ENCODE measurements around the gene PIGM. TPM values are rescaled to one million over a fixed set of nuclear protein-coding genes. Genes with fewer than 3 reads are reported as not detected.

Gene PIGM
- total RNA-seq, 1 donor from 2014 or later = 5.4 TPM

DNA sequence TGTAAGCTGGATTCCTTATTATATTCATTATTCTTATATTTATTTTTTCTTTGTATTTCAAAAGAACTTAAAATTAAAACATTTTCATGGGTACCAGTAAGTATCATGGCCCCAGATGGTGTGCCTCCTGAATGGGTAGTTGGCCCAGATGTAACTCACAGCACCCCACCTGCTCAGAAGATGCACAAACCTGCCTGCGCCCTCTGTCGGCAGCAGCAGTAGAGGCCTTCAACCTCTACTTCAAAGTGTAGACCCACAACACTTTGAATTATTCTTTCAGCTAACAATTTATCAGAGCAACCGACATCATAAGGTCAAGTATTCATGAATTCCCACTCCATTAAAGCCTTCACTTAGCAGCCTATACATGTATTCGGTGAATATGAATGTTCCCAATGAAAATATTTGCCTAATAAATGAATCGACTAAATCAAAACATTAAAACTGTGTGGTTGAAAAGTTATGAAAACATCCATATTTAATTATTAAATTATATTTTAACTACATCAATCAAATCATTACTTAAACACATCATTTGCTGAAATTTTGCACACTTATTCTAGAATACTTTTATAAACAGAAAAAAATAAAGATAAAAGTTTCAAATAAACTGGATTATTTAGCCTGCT is 25.4 kb downstream of the PIGM start:
- intact Hi-C loops (cut with micrococcal nuclease) = loop anchor here (1.0 to 2.0 kb wide), 4 partner anchors 26 to 846 kb away; partner anchors contain the start of gene DUSP23
- Mint-ChIP-seq H3K27ac (no peak overlapping the region), H3K36me3 (ENCODE audit: low read depth) (no peaks in the 10 kb centered on the region), H3K27me3 (ENCODE audit: insufficient read depth) (peaks cover 18% of the 10 kb centered on the region), H3K4me1 (ENCODE audit: low read depth) (no peaks in the 10 kb centered on the region), H3K9me3 (no peaks in the 10 kb centered on the region), H3K4me3 (no peak overlapping the region)
- DNase-seq (ENCODE audit: low spot score) = peak; percentile 55

GRCh38 chr1:160005070-160005469 is 26.7 kb downstream of the PIGM start:
- H3K4me1 Mint-ChIP-seq (ENCODE audit: low read depth) = no peaks in the 10 kb centered on the region
- intact Hi-C loops (cut with micrococcal nuclease) = no loop called here
- DNase-seq (ENCODE audit: low spot score) = no peak
- H3K27ac Mint-ChIP-seq = no peak overlapping the region
- no peaks in the 10 kb centered on the region for H3K36me3 Mint-ChIP-seq (ENCODE audit: low read depth)
- peaks cover 21% of the 10 kb centered on the region for H3K27me3 Mint-ChIP-seq (ENCODE audit: insufficient read depth)
- no peaks in the 10 kb centered on the region for H3K9me3 Mint-ChIP-seq
- H3K4me3 Mint-ChIP-seq = no peak overlapping the region

- intact Hi-C loops (cut with micrococcal nuclease) = no loop called here
- Mint-ChIP-seq H3K27me3 (ENCODE audit: insufficient read depth) (peaks cover 17% of the 10 kb centered on the region), H3K36me3 (ENCODE audit: low read depth) (no peaks in the 10 kb centered on the region), H3K9me3 (no peaks in the 10 kb centered on the region), H3K4me3 (no peak overlapping the region), H3K4me1 (ENCODE audit: low read depth) (no peaks in the 10 kb centered on the region), H3K27ac (no peak overlapping the region)
- DNase-seq (ENCODE audit: low spot score) = no peak
Measured at GRCh38 chr1:160004425-160004824, 27.4 kb downstream of the PIGM start.

DNA sequence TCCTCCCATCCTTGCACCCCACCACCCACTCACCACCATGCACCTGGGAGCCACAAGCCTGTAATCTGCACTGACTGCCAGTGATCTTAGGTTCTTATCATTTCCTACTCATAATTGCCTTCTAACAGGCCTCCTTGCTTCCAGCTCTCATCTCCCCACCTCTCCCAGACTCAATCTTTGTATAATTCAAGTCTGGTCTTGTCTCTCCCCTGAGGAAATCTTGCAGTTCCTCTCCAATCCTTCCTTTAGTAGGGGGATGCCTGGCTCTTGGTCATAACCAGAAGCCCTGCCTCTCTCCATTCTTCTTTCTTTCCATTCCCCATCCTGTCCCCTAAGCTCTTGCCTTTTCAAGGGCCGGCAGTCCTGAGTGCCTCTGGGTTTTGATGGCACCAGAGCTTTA is 27.8 kb downstream of the PIGM start:
- DNase-seq (ENCODE audit: low spot score) = no peak
- intact Hi-C loops (cut with micrococcal nuclease) = no loop called here
- Mint-ChIP-seq H3K36me3 (ENCODE audit: low read depth) (no peaks in the 10 kb centered on the region), H3K4me1 (ENCODE audit: low read depth) (no peaks in the 10 kb centered on the region), H3K9me3 (no peaks in the 10 kb centered on the region), H3K4me3 (no peak overlapping the region), H3K27ac (peak overlapping the region; percentile 32), H3K27me3 (ENCODE audit: insufficient read depth) (peaks cover 21% of the 10 kb centered on the region)

GRCh38 chr1:160001440-160001839 is 30.4 kb downstream of the PIGM start:
- no peak overlapping the region for H3K4me3 Mint-ChIP-seq
- DNase-seq (ENCODE audit: low spot score) = no peak
- H3K27me3 Mint-ChIP-seq (ENCODE audit: insufficient read depth) = peaks cover 29% of the 10 kb centered on the region
- no peaks in the 10 kb centered on the region for H3K9me3 Mint-ChIP-seq
- intact Hi-C loops (cut with micrococcal nuclease) = no loop called here
- H3K4me1 Mint-ChIP-seq (ENCODE audit: low read depth) = no peaks in the 10 kb centered on the region
- no peaks in the 10 kb centered on the region for H3K36me3 Mint-ChIP-seq (ENCODE audit: low read depth)
- no peak overlapping the region for H3K27ac Mint-ChIP-seq

GRCh38 chr1:159999204-159999603 is 32.6 kb downstream of the PIGM start:
- Mint-ChIP-seq H3K4me3 (no peak overlapping the region), H3K27me3 (ENCODE audit: insufficient read depth) (peaks cover 49% of the 10 kb centered on the region), H3K9me3 (no peaks in the 10 kb centered on the region), H3K4me1 (ENCODE audit: low read depth) (no peaks in the 10 kb centered on the region), H3K36me3 (ENCODE audit: low read depth) (no peaks in the 10 kb centered on the region), H3K27ac (no peak overlapping the region)
- DNase-seq (ENCODE audit: low spot score) = no peak
- intact Hi-C loops (cut with micrococcal nuclease) = no loop called here

GRCh38 chr1:159996653-159997052 is 35.1 kb downstream of the PIGM start:
- Mint-ChIP-seq H3K27me3 (ENCODE audit: insufficient read depth) (peaks cover 47% of the 10 kb centered on the region), H3K27ac (no peak overlapping the region), H3K4me1 (ENCODE audit: low read depth) (peaks cover 3% of the 10 kb centered on the region), H3K36me3 (ENCODE audit: low read depth) (no peaks in the 10 kb centered on the region), H3K9me3 (no peaks in the 10 kb centered on the region), H3K4me3 (no peak overlapping the region)
- no peak for DNase-seq (ENCODE audit: low spot score)
- intact Hi-C loops (cut with micrococcal nuclease) = no loop called here

DNA sequence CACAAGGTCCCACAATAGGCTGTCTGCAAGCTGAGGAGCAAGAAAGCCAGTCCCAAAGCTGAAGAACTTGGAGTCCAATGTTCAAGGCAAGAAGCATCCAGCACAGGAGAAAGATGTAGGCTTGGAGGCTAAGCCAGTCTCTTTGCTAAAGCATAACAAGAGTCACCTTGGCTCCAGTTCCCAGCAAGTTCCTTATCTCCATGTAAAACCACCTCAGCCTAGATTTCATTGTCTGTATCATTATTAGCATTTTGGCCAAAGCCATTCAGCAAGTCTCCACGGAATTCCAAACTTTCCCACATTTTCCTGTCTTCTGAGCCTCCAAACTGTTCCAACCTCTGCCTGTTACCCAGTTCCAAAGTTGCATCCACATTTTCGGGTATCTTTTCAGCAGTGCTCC is 36.9 kb downstream of the PIGM start:
- Mint-ChIP-seq H3K36me3 (ENCODE audit: low read depth) (no peaks in the 10 kb centered on the region), H3K27me3 (ENCODE audit: insufficient read depth) (peaks cover 37% of the 10 kb centered on the region), H3K27ac (no peak overlapping the region), H3K4me1 (ENCODE audit: low read depth) (peaks cover 11% of the 10 kb centered on the region), H3K4me3 (no peak overlapping the region), H3K9me3 (no peaks in the 10 kb centered on the region)
- no peak for DNase-seq (ENCODE audit: low spot score)
- intact Hi-C loops (cut with micrococcal nuclease) = loop anchor here (1.0 kb wide), 1 partner anchor 32 kb away; no protein-coding TSS in a partner anchor

DNA sequence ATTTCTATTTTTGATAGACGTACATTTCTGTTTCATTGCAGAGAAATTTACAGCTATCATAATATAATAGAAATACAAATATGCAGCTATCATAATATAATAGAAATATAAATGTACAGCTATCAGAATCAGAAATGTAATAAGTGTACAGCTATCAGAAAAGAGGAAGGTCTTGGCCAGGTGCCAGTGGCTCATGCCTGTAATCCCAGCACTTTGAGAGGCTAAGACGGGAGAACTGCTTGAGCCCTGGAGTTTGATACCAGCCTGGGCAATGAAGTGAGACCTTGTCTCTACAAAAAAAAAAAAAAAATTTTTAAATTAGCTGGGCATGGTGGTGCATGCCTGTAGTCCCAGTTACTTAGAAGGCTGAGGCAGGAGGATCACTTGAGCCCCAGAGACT is 37.9 kb downstream of the PIGM start:
- Mint-ChIP-seq H3K9me3 (no peaks in the 10 kb centered on the region), H3K27me3 (ENCODE audit: insufficient read depth) (peaks cover 31% of the 10 kb centered on the region), H3K4me1 (ENCODE audit: low read depth) (peaks cover 11% of the 10 kb centered on the region), H3K4me3 (no peak overlapping the region), H3K36me3 (ENCODE audit: low read depth) (no peaks in the 10 kb centered on the region), H3K27ac (no peak overlapping the region)
- intact Hi-C loops (cut with micrococcal nuclease) = no loop called here
- no peak for DNase-seq (ENCODE audit: low spot score)

DNA sequence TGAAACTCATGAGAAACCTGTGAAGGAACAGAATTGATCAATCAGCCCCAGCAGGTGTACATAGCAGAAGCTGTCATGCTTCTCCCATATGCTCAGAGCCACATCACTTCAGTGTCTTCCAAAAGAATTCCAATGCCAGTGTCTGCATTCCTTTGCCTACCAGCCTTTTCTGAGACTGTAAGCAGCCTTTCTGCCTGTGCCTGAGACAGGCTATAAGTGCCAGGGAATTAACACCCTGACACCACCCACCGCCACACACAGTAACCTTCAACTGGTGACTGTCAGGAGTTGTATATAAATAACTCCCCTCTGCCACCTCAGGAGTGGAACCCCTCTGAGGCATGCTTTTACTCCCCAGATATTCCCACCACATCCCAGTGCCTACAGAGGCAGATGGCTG is 39.6 kb downstream of the PIGM start:
- intact Hi-C loops (cut with micrococcal nuclease) = no loop called here
- no peak overlapping the region for H3K4me3 Mint-ChIP-seq
- no peak for DNase-seq (ENCODE audit: low spot score)
- no peak overlapping the region for H3K27ac Mint-ChIP-seq
- H3K9me3 Mint-ChIP-seq = no peaks in the 10 kb centered on the region
- H3K4me1 Mint-ChIP-seq (ENCODE audit: low read depth) = peaks cover 11% of the 10 kb centered on the region
- H3K36me3 Mint-ChIP-seq (ENCODE audit: low read depth) = no peaks in the 10 kb centered on the region
- H3K27me3 Mint-ChIP-seq (ENCODE audit: insufficient read depth) = peaks cover 30% of the 10 kb centered on the region

GRCh38 chr1:159991513-159991912 is 40.3 kb downstream of the PIGM start:
- Mint-ChIP-seq H3K27ac (no peak overlapping the region), H3K27me3 (ENCODE audit: insufficient read depth) (peaks cover 32% of the 10 kb centered on the region), H3K36me3 (ENCODE audit: low read depth) (no peaks in the 10 kb centered on the region), H3K4me3 (no peak overlapping the region), H3K4me1 (ENCODE audit: low read depth) (peaks cover 11% of the 10 kb centered on the region), H3K9me3 (no peaks in the 10 kb centered on the region)
- peak; percentile 7 for DNase-seq (ENCODE audit: low spot score)
- intact Hi-C loops (cut with micrococcal nuclease) = no loop called here

DNA sequence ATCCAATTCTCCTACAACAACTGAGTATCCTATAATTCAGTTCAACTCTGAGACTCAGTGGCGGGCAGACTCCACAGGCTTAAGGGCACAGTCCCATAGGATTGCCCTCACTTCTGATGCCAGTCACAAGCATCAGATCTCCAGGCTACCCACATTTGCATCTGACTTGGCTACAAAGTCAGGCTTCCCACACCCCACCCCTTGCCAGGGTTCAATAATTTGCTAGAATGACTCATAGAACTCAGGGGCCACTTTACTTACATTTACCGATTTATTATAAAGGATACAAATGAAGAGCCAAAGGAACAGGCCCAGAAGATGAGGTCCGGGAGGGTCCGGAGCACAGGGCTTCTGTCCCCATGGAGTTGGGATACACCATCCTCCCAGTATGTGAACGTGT is 41.8 kb downstream of the PIGM start:
- Mint-ChIP-seq H3K4me3 (no peak overlapping the region), H3K27me3 (ENCODE audit: insufficient read depth) (peaks cover 19% of the 10 kb centered on the region), H3K9me3 (no peaks in the 10 kb centered on the region), H3K36me3 (ENCODE audit: low read depth) (no peaks in the 10 kb centered on the region), H3K27ac (no peak overlapping the region), H3K4me1 (ENCODE audit: low read depth) (peaks cover 11% of the 10 kb centered on the region)
- no peak for DNase-seq (ENCODE audit: low spot score)
- intact Hi-C loops (cut with micrococcal nuclease) = no loop called here

GRCh38 chr1:159989581-159989980 is 42.2 kb downstream of the PIGM start:
- H3K27ac Mint-ChIP-seq = no peak overlapping the region
- H3K9me3 Mint-ChIP-seq = no peaks in the 10 kb centered on the region
- no peak for DNase-seq (ENCODE audit: low spot score)
- no peaks in the 10 kb centered on the region for H3K36me3 Mint-ChIP-seq (ENCODE audit: low read depth)
- peaks cover 16% of the 10 kb centered on the region for H3K27me3 Mint-ChIP-seq (ENCODE audit: insufficient read depth)
- intact Hi-C loops (cut with micrococcal nuclease) = no loop called here
- peaks cover 11% of the 10 kb centered on the region for H3K4me1 Mint-ChIP-seq (ENCODE audit: low read depth)
- no peak overlapping the region for H3K4me3 Mint-ChIP-seq

GRCh38 chr1:159988006-159988405 is 43.8 kb downstream of the PIGM start:
- peaks cover 19% of the 10 kb centered on the region for H3K27me3 Mint-ChIP-seq (ENCODE audit: insufficient read depth)
- no peak overlapping the region for H3K4me3 Mint-ChIP-seq
- H3K27ac Mint-ChIP-seq = no peak overlapping the region
- H3K36me3 Mint-ChIP-seq (ENCODE audit: low read depth) = no peaks in the 10 kb centered on the region
- intact Hi-C loops (cut with micrococcal nuclease) = no loop called here
- H3K4me1 Mint-ChIP-seq (ENCODE audit: low read depth) = peaks cover 11% of the 10 kb centered on the region
- no peak for DNase-seq (ENCODE audit: low spot score)
- H3K9me3 Mint-ChIP-seq = no peaks in the 10 kb centered on the region

Measured in activated T-helper 1 cell treated with anti-CD3 and anti-CD28 coated beads, Interleukin-12 subunit alpha, Interleukin-12 subunit beta, Interleukin-2, Interleukin-4 antibody, amounts not matched to agents 30 ng/mL and 10 ng/mL and 1 ng/mL, durations not matched to agents 14 hours and 24 hours and 36 hours (primary cell).